T47D (cell line): ENCODE results near the gene AGR2.
"Not testable (repeated sequence)": the region's sequence is repeated elsewhere in the genome, so short reads cannot be mapped to it uniquely, and the experiment has no call there.

ENCODE experiments used
- DNase-seq, 2 experiments: peaks; one replicate each; pipeline versions ENCODE4 v3.0.0 to v3.0.0-alpha.2; 2011 to 2012; ENCODE audit warnings: low read depth in 1 of 2, low spot score in 1 of 2
- JUND ChIP-seq: IDR thresholded peaks from 2 replicates; pipeline ENCODE4 v1.6.1; 2012; ENCODE audit warnings: low read depth
- in situ Hi-C: cut with HindIII; loops from 2 replicates; pipeline ENCODE4 v1.10.0; 2016; ENCODE audit warnings: low sequenced_read_pairs, low pct_unique_long_range_greater_than_20kb

Gene AGR2

GRCh38 chr7:16779051-16779450 lies 25.7 kb downstream of the AGR2 start:
- no peak for DNase-seq
- in situ Hi-C loops, result no loop called here
- TF ChIP-seq JUND, result no peak

- DNase-seq, result no peak
- no peak for TF ChIP-seq JUND
- in situ Hi-C loops, result no loop called here
These were observed 26.3 kb downstream of the AGR2 start for GRCh38 chr7:16778476-16778875.

- TF ChIP-seq JUND, result no peak
- in situ Hi-C loops, result no loop called here
- no peak for DNase-seq
These were observed 28.7 kb downstream of the AGR2 start for GRCh38 chr7:16776053-16776452.

- in situ Hi-C loops, result no loop called here
- TF ChIP-seq JUND, result no peak
- no peak for DNase-seq
These were observed 29.8 kb downstream of the AGR2 start for GRCh38 chr7:16774986-16775385.

GRCh38 chr7:16774294-16774693 lies 30.5 kb downstream of the AGR2 start:
- DNase-seq, result no peak
- in situ Hi-C loops, result no loop called here
- TF ChIP-seq JUND, result no peak

- in situ Hi-C loops, result no loop called here
- no peak for DNase-seq
- TF ChIP-seq JUND, result no peak
These were observed 30.9 kb downstream of the AGR2 start for GRCh38 chr7:16773884-16774283.

- in situ Hi-C loops, result no loop called here
- no peak for TF ChIP-seq JUND
- no peak for DNase-seq
These were observed 31.5 kb downstream of the AGR2 start for GRCh38 chr7:16773326-16773725.

GRCh38 chr7:16770657-16771329 lies 34.0 kb downstream of the AGR2 start:
- no peak for TF ChIP-seq JUND
- DNase-seq, result no peak
- in situ Hi-C loops, result no loop called here

GRCh38 chr7:16769994-16770393 lies 34.8 kb downstream of the AGR2 start:
- DNase-seq, in situ Hi-C loops: not testable (repeated sequence)

- no peak for DNase-seq
- in situ Hi-C loops, result no loop called here
- TF ChIP-seq JUND, result no peak
These were observed 39.4 kb downstream of the AGR2 start for GRCh38 chr7:16765436-16765859.

GRCh38 chr7:16764942-16765341 lies 39.9 kb downstream of the AGR2 start:
- no peak for TF ChIP-seq JUND
- DNase-seq, result no peak
- in situ Hi-C loops, result no loop called here

GRCh38 chr7:16762177-16762576 lies 42.6 kb downstream of the AGR2 start:
- no peak for TF ChIP-seq JUND
- in situ Hi-C loops, result no loop called here
- no peak for DNase-seq

- DNase-seq, result no peak
- TF ChIP-seq JUND, result no peak
- in situ Hi-C loops, result no loop called here
These were observed 45.0 kb downstream of the AGR2 start for GRCh38 chr7:16759840-16760239.
